Mesendoderm (in vitro differentiated cells): ENCODE data around the gene AMH.

Source experiments
- DNase-seq: peaks from one replicate; pipeline ENCODE4 v3.0.0; 2013
- H2AK5ac ChIP-seq: 2 replicates; pipeline ENCODE4 v1.6.1; 2013; ENCODE audit warnings: low read length, inconsistent platforms
- H2BK120ac ChIP-seq: 2 replicates; pipeline ENCODE4 v1.6.1; 2013; ENCODE audit warnings: low read depth, mild to moderate bottlenecking, low read length, moderate library complexity, mixed read lengths
- H2BK15ac ChIP-seq: replicated peaks from 2 replicates; pipeline ENCODE4 v1.6.1; 2013; ENCODE audit warnings: low read depth, mild to moderate bottlenecking, moderate library complexity
- H2BK5ac ChIP-seq: 2 replicates; pipeline ENCODE4 v1.6.1; 2013; ENCODE audit warnings: low read length, inconsistent platforms
- H3K18ac ChIP-seq: 2 replicates; pipeline ENCODE4 v1.6.1; 2013; ENCODE audit warnings: mild to moderate bottlenecking, low read length, mixed read lengths
- H3K23ac ChIP-seq: one replicate; pipeline ENCODE4 v1.6.1; 2013; ENCODE audit warnings: low read length
- H3K27ac ChIP-seq: 2 replicates; pipeline ENCODE4 v1.5.1; 2013; ENCODE audit warnings: low read depth, mild to moderate bottlenecking, inconsistent platforms, low read length, moderate library complexity
- H3K27me3 ChIP-seq: 2 replicates; pipeline ENCODE4 v1.6.1; 2013; ENCODE audit warnings: low read length, control low read depth, mild to moderate bottlenecking, inconsistent platforms; ENCODE audit not compliant: insufficient read depth, poor library complexity
- H3K36me3 ChIP-seq: 2 replicates; pipeline ENCODE4 v1.6.1; 2013; ENCODE audit warnings: low read length, inconsistent platforms; ENCODE audit not compliant: control insufficient read depth, insufficient read depth
- H3K4ac ChIP-seq: one replicate; pipeline ENCODE4 v1.6.1; 2013; ENCODE audit warnings: low read depth, mild to moderate bottlenecking, low read length, moderate library complexity
- H3K4me1 ChIP-seq: 2 replicates; pipeline ENCODE4 v1.6.1; 2013; ENCODE audit warnings: low read depth, low read length, inconsistent platforms; ENCODE audit not compliant: control insufficient read depth
- H3K4me2 ChIP-seq: 2 replicates; pipeline ENCODE4 v1.6.1; 2013; ENCODE audit warnings: low read length
- H3K4me3 ChIP-seq: 2 replicates; pipeline ENCODE4 v1.5.1; 2013; ENCODE audit warnings: mild to moderate bottlenecking, low read length
- H3K56ac ChIP-seq: one replicate; pipeline ENCODE4 v1.6.1; 2013; ENCODE audit warnings: low read length
- H3K79me1 ChIP-seq: 2 replicates; pipeline ENCODE4 v1.6.1; 2013; ENCODE audit warnings: low read length, inconsistent platforms
- H3K79me2 ChIP-seq: 2 replicates; pipeline ENCODE4 v1.6.1; 2013; ENCODE audit warnings: mild to moderate bottlenecking, low read length; ENCODE audit not compliant: control insufficient read depth, insufficient read depth
- H3K9ac ChIP-seq: 2 replicates; pipeline ENCODE4 v1.6.1; 2013; ENCODE audit warnings: low read length, inconsistent platforms
- H4K5ac ChIP-seq: one replicate; pipeline ENCODE4 v1.6.1; 2013; ENCODE audit warnings: low read length
- H4K8ac ChIP-seq: one replicate; pipeline ENCODE4 v1.6.1; 2013; ENCODE audit warnings: low read depth, mild to moderate bottlenecking, control low read depth, low read length, moderate library complexity
- WGBS: extraction: QIAGEN DNeasy Blood & Tissue Kit; methylation state at CpG from one replicate; pipeline ENCODE4 v1.1.7; 2013; ENCODE audit warnings: low lambda C conversion rate, missing lambda C conversion rate; ENCODE audit not compliant: insufficient coverage; ENCODE audit errors: extremely low coverage; 5-methylcytosine and 5-hydroxymethylcytosine counted together

The AMH gene

DNA sequence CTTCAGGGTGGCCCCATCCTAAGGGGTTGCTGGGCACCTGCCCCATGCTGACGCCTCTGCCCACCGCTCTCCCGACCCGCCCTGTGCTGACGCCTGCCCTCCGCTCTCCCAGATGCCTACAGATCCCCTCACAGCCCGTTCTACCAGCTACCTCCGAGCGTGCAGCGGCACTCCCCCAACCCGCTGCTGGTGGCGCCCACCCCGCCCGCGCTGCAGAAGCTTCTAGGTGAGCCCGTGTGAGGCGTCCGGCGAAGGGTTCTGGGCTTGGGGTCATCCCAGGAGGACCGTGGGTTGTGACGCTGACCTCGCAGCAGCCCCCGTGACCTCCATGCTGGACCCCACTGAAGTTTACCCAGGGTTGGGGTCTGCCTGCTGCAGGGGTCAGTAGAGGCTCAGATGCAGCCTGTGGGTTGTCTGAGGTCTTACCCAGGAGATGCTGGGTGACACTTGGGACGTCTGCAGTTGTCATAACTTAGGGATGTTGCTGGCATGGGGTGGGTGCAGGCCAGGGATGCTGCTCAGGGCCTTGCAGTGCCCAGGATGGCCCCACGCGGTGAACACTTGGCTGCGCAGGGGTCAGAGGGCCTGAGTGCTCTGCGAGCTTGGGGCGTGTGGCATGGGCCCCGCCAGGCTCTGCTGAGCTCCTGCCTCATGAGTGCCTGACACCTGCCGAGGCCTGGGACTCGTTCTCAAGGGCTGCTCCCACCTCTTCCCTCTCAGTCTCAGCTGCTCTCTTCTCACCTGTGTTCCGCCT lies 38.0 kb upstream of the AMH start:
- Histone ChIP-seq H3K18ac (no peak overlapping the region), H2AK5ac (no peak overlapping the region), H3K4me2 (no peak overlapping the region), H3K27ac (no peak overlapping the region), H3K27me3 (no peaks in the 10 kb centered on the region), H3K9ac (no peak overlapping the region), H3K36me3 (peaks cover 5% of the 10 kb centered on the region), H3K4me1 (no peaks in the 10 kb centered on the region), H3K79me1 (no peaks in the 10 kb centered on the region), H3K56ac (no peak overlapping the region), H2BK5ac (no peak overlapping the region), H3K4me3 (no peak overlapping the region), H2BK15ac (no peak overlapping the region), H4K5ac (no peak overlapping the region), H2BK120ac (no peak overlapping the region), H4K8ac (no peak overlapping the region), H3K23ac (no peak overlapping the region), H3K4ac (no peak overlapping the region), H3K79me2 (no peaks in the 10 kb centered on the region)
- DNase-seq, result no peak
- no CpG with 5 or more reads among the region's 33 CpGs for WGBS

DNA sequence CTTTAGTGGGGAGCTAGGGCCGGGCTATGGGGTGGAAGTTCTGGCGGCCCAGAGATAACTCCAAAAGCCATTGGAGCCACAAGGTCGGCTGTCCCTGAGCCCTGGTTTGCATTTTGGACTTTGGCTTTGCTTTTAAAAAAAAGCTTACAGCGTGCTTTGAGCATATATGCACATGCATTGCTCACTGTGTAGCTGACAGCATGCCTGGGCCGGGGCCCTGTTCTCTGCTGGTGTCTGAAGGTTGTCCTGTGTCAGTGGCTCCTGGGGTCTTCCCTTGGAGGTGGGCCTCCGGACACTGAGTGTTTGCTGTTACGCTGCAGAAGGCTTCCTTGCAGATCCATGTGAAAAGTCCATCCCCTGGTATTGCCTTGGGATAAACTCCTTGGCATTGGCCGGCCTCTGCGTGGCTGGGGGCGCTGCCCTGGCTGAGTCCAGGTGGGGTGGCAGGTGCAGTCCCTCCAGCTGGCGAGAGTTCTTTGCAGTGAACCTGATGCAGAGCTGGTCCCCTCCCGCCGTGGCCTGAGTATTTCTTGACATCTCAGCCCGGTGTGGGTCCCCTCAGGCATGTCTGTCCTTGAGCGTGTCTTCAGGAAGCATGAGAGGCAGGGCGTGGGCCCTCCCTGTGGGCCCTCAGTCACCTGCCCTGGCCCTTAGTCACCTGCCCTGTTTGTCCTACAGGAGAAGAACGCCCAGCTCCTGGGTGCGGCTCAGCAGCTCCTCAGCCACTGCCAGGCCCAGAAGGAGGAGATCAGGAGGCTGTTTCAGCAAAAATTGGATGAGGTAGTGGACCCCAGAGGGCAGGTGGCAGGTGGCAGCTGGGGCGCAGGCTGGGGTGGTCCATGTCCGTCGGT lies 36.0 kb upstream of the AMH start:
- H3K27me3 ChIP-seq, result no peaks in the 10 kb centered on the region
- no peak overlapping the region for H3K4me3 ChIP-seq
- H4K8ac ChIP-seq, result no peak overlapping the region
- no peak overlapping the region for H2BK120ac ChIP-seq
- H3K79me1 ChIP-seq, result no peaks in the 10 kb centered on the region
- no peak overlapping the region for H3K4me2 ChIP-seq
- H3K27ac ChIP-seq, result no peak overlapping the region
- H3K56ac ChIP-seq, result no peak overlapping the region
- no peak overlapping the region for H3K23ac ChIP-seq
- no peak overlapping the region for H2BK15ac ChIP-seq
- H2BK5ac ChIP-seq, result no peak overlapping the region
- H3K79me2 ChIP-seq, result no peaks in the 10 kb centered on the region
- peaks cover 11% of the 10 kb centered on the region for H3K36me3 ChIP-seq
- H3K18ac ChIP-seq, result no peak overlapping the region
- no peak for DNase-seq
- H3K4me1 ChIP-seq, result no peaks in the 10 kb centered on the region
- no peak overlapping the region for H3K9ac ChIP-seq
- no peak overlapping the region for H4K5ac ChIP-seq
- H3K4ac ChIP-seq, result no peak overlapping the region
- H2AK5ac ChIP-seq, result no peak overlapping the region
- WGBS, result no CpG with 5 or more reads among the region's 21 CpGs

- Histone ChIP-seq H3K79me1 (no peaks in the 10 kb centered on the region), H4K5ac (no peak overlapping the region), H3K4me3 (no peak overlapping the region), H3K9ac (no peak overlapping the region), H3K56ac (no peak overlapping the region), H2BK120ac (no peak overlapping the region), H2BK15ac (no peak overlapping the region), H3K79me2 (no peaks in the 10 kb centered on the region), H2BK5ac (no peak overlapping the region), H4K8ac (no peak overlapping the region), H3K27ac (no peak overlapping the region), H2AK5ac (no peak overlapping the region), H3K4me2 (no peak overlapping the region), H3K27me3 (no peaks in the 10 kb centered on the region), H3K18ac (no peak overlapping the region), H3K4me1 (no peaks in the 10 kb centered on the region), H3K4ac (no peak overlapping the region), H3K23ac (no peak overlapping the region), H3K36me3 (peaks cover 11% of the 10 kb centered on the region)
- WGBS, result no CpG with 5 or more reads among the region's 26 CpGs
- DNase-seq, result no peak
Observed at GRCh38 chr19:2213799-2214198, 35.3 kb upstream of the AMH start.

DNA sequence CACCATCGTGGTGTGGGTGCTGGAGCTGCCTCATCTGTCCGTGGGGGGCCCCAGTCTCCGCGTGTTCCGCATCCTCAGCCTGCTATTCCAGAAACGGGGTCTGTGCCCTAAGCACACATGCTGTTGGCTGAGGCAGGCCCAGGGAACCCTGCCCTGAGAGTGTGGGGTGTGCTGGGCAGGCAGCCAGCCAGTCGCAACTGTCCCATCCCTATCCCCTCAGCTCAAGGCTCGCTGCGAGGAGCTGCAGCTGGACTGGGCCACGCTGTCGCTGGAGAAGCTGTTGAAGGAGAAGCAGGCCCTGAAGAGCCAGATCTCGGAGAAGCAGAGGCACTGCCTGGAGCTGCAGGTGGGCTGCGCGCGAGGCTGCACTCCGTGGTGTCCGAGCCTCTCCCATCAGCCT lies 34.9 kb upstream of the AMH start:
- Histone ChIP-seq H2BK120ac (no peak overlapping the region), H3K4me2 (no peak overlapping the region), H3K4me3 (no peak overlapping the region), H3K4me1 (no peaks in the 10 kb centered on the region), H3K79me2 (no peaks in the 10 kb centered on the region), H3K27ac (no peak overlapping the region), H2BK5ac (no peak overlapping the region), H3K18ac (no peak overlapping the region), H3K56ac (no peak overlapping the region), H3K4ac (no peak overlapping the region), H4K8ac (no peak overlapping the region), H3K9ac (no peak overlapping the region), H3K79me1 (no peaks in the 10 kb centered on the region), H3K23ac (no peak overlapping the region), H3K36me3 (peaks cover 11% of the 10 kb centered on the region), H4K5ac (no peak overlapping the region), H3K27me3 (no peaks in the 10 kb centered on the region), H2AK5ac (no peak overlapping the region), H2BK15ac (no peak overlapping the region)
- no CpG with 5 or more reads among the region's 17 CpGs for WGBS
- DNase-seq, result no peak

GRCh38 chr19:2215281-2215751 lies 33.8 kb upstream of the AMH start:
- no peaks in the 10 kb centered on the region for H3K27me3 ChIP-seq
- no peak overlapping the region for H2BK5ac ChIP-seq
- H2BK120ac ChIP-seq, result no peak overlapping the region
- H3K27ac ChIP-seq, result no peak overlapping the region
- DNase-seq, result peak; percentile 26
- H2BK15ac ChIP-seq, result no peak overlapping the region
- no peak overlapping the region for H3K4me3 ChIP-seq
- H3K36me3 ChIP-seq, result peaks cover 11% of the 10 kb centered on the region
- no peak overlapping the region for H4K8ac ChIP-seq
- H3K56ac ChIP-seq, result no peak overlapping the region
- H3K79me1 ChIP-seq, result no peaks in the 10 kb centered on the region
- H3K23ac ChIP-seq, result no peak overlapping the region
- no peak overlapping the region for H3K4me2 ChIP-seq
- no peaks in the 10 kb centered on the region for H3K4me1 ChIP-seq
- H3K4ac ChIP-seq, result no peak overlapping the region
- no CpG with 5 or more reads among the region's 31 CpGs for WGBS
- no peaks in the 10 kb centered on the region for H3K79me2 ChIP-seq
- no peak overlapping the region for H3K9ac ChIP-seq
- H2AK5ac ChIP-seq, result no peak overlapping the region
- no peak overlapping the region for H4K5ac ChIP-seq
- no peak overlapping the region for H3K18ac ChIP-seq
